NCI-H1417 treated with DMSO at 0.1 percent for 48 hours (cell line): Measurements from ENCODE around the gene RAB36.

Experiments
- DNase-seq: peaks from one replicate; lab custom pipeline; 2025; lab: John Stamatoyannopoulos, UW

The RAB36 gene, protein sequence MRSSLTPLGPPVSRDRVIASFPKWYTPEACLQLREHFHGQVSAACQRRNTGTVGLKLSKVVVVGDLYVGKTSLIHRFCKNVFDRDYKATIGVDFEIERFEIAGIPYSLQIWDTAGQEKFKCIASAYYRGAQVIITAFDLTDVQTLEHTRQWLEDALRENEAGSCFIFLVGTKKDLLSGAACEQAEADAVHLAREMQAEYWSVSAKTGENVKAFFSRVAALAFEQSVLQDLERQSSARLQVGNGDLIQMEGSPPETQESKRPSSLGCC

DNA sequence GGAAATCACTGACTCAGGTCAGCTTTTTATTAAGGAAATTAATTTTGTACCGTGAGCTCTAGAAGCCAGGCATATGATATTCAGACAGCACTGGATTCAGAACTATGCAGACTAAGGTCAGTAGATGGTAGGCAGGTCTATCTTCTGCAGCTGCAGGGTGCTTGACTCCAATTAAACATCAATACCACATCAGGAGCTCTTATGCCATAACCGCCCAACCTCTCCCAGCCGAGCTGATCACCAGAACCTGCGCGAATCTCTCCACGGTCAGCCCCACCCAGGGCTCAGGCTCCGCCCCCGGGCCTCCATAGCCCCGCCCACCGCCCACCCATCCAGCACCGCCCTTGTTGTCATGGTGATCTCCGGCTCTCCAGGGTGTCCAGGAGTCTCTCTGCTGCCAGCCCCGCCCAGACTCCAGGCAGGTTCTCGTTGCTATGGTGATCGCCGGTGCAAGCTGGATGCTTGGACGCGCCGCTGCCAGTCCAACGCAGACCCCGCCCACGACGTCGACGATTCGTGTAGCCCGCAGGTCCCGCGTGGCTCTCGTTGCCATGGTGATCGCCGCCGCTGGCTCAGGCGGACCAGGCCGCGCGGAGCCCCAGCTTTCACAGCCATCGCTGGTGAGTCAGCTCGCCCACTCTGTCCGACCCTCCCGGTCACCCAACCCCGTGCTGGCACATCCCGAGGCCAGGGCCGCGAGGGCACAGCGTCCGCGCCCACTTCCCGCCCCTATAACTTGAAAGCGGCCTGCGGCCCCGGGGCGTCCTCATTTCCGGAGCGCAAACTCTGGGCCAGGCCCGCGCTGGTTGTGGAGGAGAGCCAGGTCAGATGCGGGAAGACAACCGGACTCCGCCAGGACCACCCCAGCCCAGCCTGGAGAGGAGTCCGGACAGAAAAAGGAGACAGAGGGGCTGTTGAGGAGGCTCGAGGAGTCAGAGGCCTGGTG is at the start of gene RAB36:
RAB36 (plus strand) TSS at position 546 of the 946 bp plus-strand sequence. CDS start 1,140 bp downstream, outside the sequence.
- peak; percentile 84 for DNase-seq

- no peak for DNase-seq
These were observed 49.4 kb upstream of the RAB36 start for GRCh38 chr22:23095733-23096342.

GRCh38 chr22:23097412-23098229 is 47.7 kb upstream of the RAB36 start:
- no peak for DNase-seq

DNA sequence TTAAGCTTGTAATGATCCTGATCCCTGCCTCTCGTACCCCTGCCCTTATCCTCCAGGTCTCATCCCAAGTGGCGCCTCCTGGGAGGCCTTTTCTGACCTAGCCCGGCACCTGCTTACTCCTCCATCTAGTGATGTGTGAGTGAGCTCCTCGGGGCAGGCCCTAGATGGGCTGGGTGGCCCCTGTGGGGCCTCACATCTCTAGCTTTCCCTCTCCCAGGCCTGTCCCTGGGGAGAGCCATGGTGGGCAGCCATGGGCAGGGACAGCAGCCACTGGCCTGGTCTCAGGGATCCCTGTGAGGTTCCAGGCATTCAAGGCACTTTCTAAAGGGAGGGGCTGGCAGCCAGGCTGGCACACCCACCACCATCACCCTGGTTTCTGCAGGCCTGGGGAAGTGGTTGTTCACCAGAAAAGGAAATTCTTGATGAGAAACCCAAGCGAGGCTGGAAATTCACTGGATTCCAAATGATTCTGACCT is 47.0 kb upstream of the RAB36 start:
- no peak for DNase-seq

- no peak for DNase-seq
These were observed 46.4 kb upstream of the RAB36 start for GRCh38 chr22:23098718-23099530.

DNA sequence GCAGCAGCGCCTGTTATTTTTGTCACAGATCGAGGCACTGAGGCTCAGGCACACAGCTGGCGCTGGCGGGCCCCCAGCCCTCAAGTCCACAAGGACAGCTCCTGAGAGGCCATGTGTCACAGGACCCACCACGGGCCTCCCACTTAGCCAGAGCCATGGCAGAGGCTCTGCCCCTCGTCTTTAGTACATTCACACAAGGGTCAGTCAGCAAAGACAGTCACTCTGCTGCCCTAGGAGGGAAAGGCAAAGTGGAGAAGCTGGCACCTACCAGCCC is 45.8 kb upstream of the RAB36 start:
- DNase-seq = no peak

- no peak for DNase-seq
These were observed 45.0 kb upstream of the RAB36 start for GRCh38 chr22:23100124-23100801.

- DNase-seq = no peak
These were observed 43.8 kb upstream of the RAB36 start for GRCh38 chr22:23101524-23101923.

- no peak for DNase-seq
These were observed 43.1 kb upstream of the RAB36 start for GRCh38 chr22:23102002-23102655.

- DNase-seq = no peak
These were observed 42.5 kb upstream of the RAB36 start for GRCh38 chr22:23102776-23103175.

GRCh38 chr22:23103199-23103954 is 41.9 kb upstream of the RAB36 start:
- DNase-seq = no peak

- DNase-seq = no peak
These were observed 40.9 kb upstream of the RAB36 start for GRCh38 chr22:23104187-23104971.

GRCh38 chr22:23105304-23105703 is 40.0 kb upstream of the RAB36 start:
- no peak for DNase-seq

- DNase-seq = no peak
These were observed 39.4 kb upstream of the RAB36 start for GRCh38 chr22:23105919-23106318.

DNA sequence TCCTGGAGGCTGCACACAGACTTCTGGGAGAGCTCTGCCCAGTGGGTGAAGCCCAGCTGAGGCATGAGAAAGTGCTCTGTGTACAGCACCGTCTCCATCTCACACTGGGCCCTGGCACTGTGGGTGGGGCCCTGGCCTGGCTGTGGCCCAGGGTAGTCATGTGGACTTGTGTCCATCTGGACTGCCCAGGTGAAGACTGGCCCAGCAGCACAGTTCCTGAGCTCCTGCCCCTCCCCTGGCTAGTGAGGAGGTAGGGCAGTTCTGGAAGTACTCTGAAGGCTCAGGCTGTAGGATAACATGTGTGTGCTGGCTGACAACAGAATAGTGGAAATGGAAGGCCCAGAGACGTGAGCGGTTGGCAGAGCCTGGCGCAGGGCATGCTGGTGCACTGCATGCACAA is 38.9 kb upstream of the RAB36 start:
- no peak for DNase-seq

DNA sequence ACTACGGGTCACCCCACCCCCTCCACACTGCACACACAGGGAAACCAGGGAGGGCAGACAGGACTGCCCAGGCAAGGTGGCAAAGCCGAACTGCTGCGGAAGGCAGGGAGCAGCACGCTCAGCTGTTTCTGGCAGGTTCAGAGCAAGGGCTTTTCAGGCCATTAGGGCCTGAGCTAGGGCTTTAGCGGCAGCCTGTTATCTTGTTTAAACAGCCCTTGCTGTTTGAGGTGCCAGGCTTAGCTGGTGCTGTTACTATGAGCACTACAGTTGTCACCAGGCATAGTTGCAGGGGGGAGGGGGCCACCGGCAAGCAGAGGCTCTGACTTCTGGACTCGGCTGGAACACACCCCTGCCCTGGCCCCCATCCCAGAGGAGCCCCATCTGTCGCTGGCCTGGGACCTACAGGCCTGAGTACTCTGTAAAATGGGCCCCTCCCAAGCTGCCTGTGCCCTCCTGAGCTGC is 38.3 kb upstream of the RAB36 start:
- no peak for DNase-seq

DNA sequence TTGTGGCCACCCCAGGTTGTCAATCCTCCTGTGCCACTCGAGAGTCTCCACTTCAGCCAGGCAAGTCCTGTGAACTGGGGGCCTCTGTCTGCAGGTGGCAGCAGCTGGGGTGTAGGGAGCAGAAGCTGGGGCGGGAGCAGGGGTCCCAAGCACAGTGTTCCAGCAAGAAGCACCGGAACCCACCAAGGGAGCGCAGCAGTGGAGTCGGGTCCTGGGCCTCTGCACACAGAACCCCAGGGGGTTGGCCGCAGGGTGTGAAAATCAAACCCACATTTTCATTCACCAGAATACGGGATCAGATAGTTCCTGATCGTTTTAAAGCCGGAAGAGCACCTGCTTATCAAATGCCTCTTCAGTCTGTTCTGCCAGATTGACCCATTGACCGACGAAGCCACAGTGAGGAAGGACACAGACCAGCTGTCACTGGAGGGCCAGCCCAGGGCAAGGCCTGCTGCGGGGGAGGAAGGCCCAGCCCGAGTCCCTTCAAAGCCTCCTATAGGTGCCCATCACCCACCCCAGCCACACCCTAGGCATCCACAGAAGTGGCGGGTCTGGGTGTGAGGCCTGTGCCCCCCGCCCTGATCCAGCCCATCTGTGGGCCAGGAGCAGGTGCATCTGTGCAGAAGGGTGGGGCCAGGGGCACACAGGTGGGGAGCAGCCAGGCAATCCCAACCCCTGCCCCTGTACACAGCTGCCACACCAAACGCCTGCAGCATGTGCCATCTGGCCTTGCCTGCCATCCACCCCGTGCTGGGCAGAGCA is 37.6 kb upstream of the RAB36 start:
- DNase-seq = no peak
